SJCRH30 (cell line): ENCODE results near the gene TOMM22. TPM values are rescaled to one million over a fixed set of nuclear protein-coding genes. Genes with fewer than 3 reads are reported as not detected.

Source experiments
- DNase-seq, 2 experiments: peaks; one replicate each; pipeline ENCODE4 v3.0.0-alpha.2; 2015 to 2020
- H3K27ac ChIP-seq: fragments of 250-450 bp; sonication (Bioruptor Pico); 2 replicates; pipeline ENCODE4 v1.5.1; 2020; ENCODE audit warnings: mild to moderate bottlenecking, moderate library complexity
- H3K27me3 ChIP-seq: fragments of 250-450 bp; sonication (Bioruptor Pico); 2 replicates; pipeline ENCODE4 v1.5.1; 2020; ENCODE audit warnings: mild to moderate bottlenecking, moderate library complexity
- H3K36me3 ChIP-seq: fragments of 250-450 bp; sonication (Bioruptor Pico); 2 replicates; pipeline ENCODE4 v1.5.1; 2020; ENCODE audit warnings: mild to moderate bottlenecking, moderate library complexity
- H3K4me1 ChIP-seq: fragments of 250-450 bp; sonication (Bioruptor Pico); 2 replicates; pipeline ENCODE4 v1.5.1; 2020; ENCODE audit warnings: mild to moderate bottlenecking, moderate library complexity
- H3K4me3 ChIP-seq: fragments of 250-450 bp; sonication (Bioruptor Pico); 2 replicates; pipeline ENCODE4 v1.5.1; 2020; ENCODE audit warnings: mild to moderate bottlenecking, moderate library complexity
- H3K9me3 ChIP-seq: fragments of 250-450 bp; sonication (Bioruptor Pico); replicated peaks from 2 replicates; pipeline ENCODE4 v1.5.1; 2020; ENCODE audit warnings: mild to moderate bottlenecking, moderate library complexity
- total RNA-seq: library from RNA; depleted of rRNA; stranded (reverse); fragments of >200 nt; shearing (Covaris generic); gene quantifications from 2 replicates; pipeline ENCODE4 v1.2.3, GENCODE V29; 2014; rRNA removed

TOMM22 gene
- total RNA-seq, 1 experiment from 2014 or later, result 79.0 TPM

DNA sequence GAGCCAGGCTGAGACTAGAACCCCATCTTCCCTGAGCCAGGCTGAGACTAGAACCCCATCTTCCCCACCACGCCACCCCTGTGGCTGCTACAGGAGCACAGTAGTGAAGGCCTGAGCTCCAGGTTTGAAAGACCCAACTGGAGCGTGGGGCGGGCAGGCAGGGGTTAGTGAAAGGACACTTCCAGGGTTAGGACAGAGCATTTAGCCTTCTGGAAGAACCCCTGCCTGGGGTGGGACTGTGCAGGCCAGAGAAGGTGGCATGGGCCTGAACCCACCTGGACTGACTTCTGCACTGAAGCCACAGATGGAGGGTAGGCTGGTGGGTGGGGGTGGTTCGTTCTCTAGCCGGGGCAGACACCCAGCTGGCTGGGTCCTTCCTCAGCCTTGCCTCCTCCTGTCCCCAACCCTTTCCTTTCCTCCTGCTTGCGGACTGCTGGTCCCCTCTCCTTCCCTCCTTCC is 50.0 kb downstream of the TOMM22 start:
- Histone ChIP-seq H3K4me3 (no peak overlapping the region), H3K27me3 (no peaks in the 10 kb centered on the region), H3K27ac (no peak overlapping the region), H3K4me1 (no peaks in the 10 kb centered on the region; the same call in 1 of the 2 replicates), H3K36me3 (peaks cover 32% of the 10 kb centered on the region), H3K9me3 (no peaks in the 10 kb centered on the region)
- DNase-seq, result no peak

DNA sequence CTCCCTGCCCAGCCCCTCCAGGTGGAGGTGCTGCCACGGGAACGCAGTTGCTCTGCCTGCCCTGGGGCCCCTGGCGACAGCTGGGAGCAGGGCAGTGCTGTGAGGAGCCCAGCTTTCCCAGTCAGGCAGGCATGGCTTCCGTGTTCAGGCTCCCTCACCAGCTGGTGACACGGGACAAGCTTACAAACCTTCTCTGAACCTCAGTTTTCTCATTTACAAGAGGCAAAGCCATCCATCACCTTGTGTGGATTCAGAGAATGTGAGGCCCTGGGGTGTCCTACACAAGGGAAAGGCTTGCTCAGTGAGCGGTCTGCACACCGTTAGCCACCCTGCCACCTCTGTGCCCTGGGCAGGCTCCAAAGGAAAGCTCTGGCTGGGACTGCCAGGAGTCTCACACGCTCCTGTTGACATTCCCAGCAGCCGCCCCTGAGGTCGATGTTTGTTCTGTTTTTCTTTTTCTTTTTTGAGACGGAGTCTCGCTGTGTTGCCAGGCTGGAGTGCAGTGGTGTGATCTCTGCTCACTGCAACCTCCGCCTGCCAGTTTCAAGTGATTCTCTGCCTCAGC is 50.6 kb downstream of the TOMM22 start:
- Histone ChIP-seq H3K4me1 (no peaks in the 10 kb centered on the region; the same call in 1 of the 2 replicates), H3K27me3 (no peaks in the 10 kb centered on the region), H3K36me3 (peaks cover 38% of the 10 kb centered on the region), H3K27ac (no peak overlapping the region), H3K4me3 (no peak overlapping the region), H3K9me3 (no peaks in the 10 kb centered on the region)
- peak in 1 of 2 experiments; percentile 17 for DNase-seq

- Histone ChIP-seq H3K27ac (no peak overlapping the region), H3K4me1 (no peaks in the 10 kb centered on the region; the same call in 1 of the 2 replicates), H3K4me3 (no peak overlapping the region), H3K9me3 (no peaks in the 10 kb centered on the region), H3K27me3 (no peaks in the 10 kb centered on the region), H3K36me3 (peaks cover 37% of the 10 kb centered on the region)
- DNase-seq, result peak; percentile 38 to 60
Observed at GRCh38 chr22:38733329-38733723, 51.6 kb downstream of the TOMM22 start.

DNA sequence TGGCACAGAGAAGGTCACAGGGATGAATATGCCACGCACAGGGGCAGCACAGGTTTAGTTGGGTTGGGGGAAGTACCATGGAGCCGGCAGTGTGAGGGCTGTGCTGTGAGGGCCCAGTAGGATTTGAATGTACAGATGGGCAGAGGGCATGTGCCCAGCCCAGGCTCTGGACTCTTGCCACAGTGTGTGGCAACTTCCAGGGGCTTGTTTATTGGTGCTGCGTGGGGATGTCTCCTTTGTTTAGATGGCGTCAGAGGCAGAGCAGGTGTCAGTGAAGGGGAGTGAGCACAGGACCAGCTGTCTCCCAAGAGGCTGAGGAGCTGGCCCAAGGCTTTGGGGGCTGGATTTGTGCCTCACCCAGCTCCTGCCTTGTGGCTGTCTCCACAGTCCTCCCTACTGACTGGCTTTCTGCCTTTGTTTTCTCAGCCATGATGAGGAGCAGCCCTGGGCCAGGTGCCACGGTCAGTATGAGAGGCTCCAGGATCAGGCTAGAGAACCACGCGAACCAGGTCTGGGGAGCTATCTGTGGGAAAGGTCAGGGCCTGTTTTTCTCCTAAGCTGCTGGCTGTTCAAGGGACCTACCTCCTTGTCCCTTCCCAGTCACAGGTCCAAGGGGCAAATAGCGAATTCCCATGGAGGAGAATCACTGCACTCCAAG is 52.1 kb downstream of the TOMM22 start:
- H3K27me3 ChIP-seq, result no peaks in the 10 kb centered on the region
- H3K36me3 ChIP-seq, result peaks cover 39% of the 10 kb centered on the region
- peak; percentile 36 to 50 for DNase-seq
- H3K4me1 ChIP-seq, result no peaks in the 10 kb centered on the region; the same call in 1 of the 2 replicates
- no peak overlapping the region for H3K4me3 ChIP-seq
- no peak overlapping the region for H3K27ac ChIP-seq
- H3K9me3 ChIP-seq, result no peaks in the 10 kb centered on the region

DNA sequence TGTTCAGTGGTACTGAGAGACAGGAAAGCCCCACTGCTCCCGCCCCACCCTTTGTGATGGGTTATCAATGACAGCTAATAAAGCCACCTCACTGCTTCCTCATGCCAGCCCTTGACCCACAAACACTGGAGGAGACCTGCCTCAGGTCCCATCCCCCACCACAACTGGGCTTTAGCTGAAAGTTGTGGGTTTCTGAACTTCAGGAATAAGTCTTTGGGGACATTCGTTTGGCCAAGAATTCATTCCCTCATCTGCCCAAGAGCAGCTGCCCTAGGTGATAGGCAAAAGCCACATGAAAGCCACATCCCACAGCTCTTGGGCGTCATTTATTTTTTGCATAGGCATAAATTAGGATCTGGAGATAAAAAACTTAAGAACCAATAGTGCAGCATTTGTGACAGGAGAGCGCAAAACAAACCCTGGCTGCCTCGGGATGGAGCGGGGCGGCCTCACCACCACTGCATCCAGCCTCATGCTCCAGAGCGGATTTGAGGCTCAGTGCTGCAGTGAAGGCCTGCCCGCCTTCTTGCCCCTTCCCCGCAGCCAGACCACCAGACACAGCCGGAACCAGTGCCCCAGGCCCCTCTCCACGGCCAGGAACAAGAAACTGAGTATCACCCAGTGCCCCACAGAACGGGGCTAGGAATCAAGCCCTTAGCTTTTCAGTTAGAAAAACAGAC is 52.8 kb downstream of the TOMM22 start:
- no peak for DNase-seq
- no peaks in the 10 kb centered on the region for H3K9me3 ChIP-seq
- no peak overlapping the region for H3K4me3 ChIP-seq
- H3K27ac ChIP-seq, result no peak overlapping the region
- no peaks in the 10 kb centered on the region for H3K27me3 ChIP-seq
- H3K36me3 ChIP-seq, result peaks cover 38% of the 10 kb centered on the region
- H3K4me1 ChIP-seq, result no peaks in the 10 kb centered on the region; the same call in 1 of the 2 replicates

Other genes with a start within 250 kb of the TOMM22 start
- 0.04 and 0.25 TPM in 2 replicates for gene KCNJ4, start 226.8 kb upstream of the TOMM22 start, total RNA-seq
- gene KDELR3, start 213.9 kb upstream of the TOMM22 start, total RNA-seq, result 2.2 and 2.3 TPM in 2 replicates
- 302 and 356 TPM in 2 replicates for gene DDX17, start 175.6 kb upstream of the TOMM22 start, total RNA-seq
- not detected in 2 replicates for gene DMC1, start 111.8 kb upstream of the TOMM22 start, total RNA-seq
- gene FAM227A, start 25.6 kb upstream of the TOMM22 start, total RNA-seq, result 0.47 and 0.66 TPM in 2 replicates
- 8.2 and 9.9 TPM in 2 replicates for gene CBY1, start 25.3 kb upstream of the TOMM22 start, total RNA-seq
- gene JOSD1, start 19.0 kb downstream of the TOMM22 start, total RNA-seq, result 25.9 and 26.5 TPM in 2 replicates
- gene GTPBP1, start 24.0 kb downstream of the TOMM22 start, total RNA-seq, result 27.2 and 28.1 TPM in 2 replicates
- gene SUN2, start 74.0 kb downstream of the TOMM22 start, total RNA-seq, result 67.3 TPM in 2 replicates
- gene DNAL4, start 112.2 kb downstream of the TOMM22 start, total RNA-seq, result 4.3 and 4.7 TPM in 2 replicates
- gene NPTXR, start 162.1 kb downstream of the TOMM22 start, total RNA-seq, result 0.08 and 0.10 TPM in 2 replicates
- 37.7 and 40.5 TPM in 2 replicates for gene CBX6, start 190.3 kb downstream of the TOMM22 start, total RNA-seq